Breast epithelium (tissue), 4 donors: ENCODE measurements around the gene ALB. TPM values are rescaled to one million over a fixed set of nuclear protein-coding genes. Genes with fewer than 3 reads are reported as not detected.

Experiments used
- DNase-seq, 2 donors: peaks; one replicate each; pipeline ENCODE4 v3.0.0-alpha.2; 2019; ENCODE audit warnings: low spot score in 2 of 2
- H3K27ac ChIP-seq, 2 donors: fragments of 200-600 bp; sonication (generic) in 1 of 2; one replicate each; pipeline ENCODE4 v1.5.1; 2016 to 2019; ENCODE audit warnings: mild to moderate bottlenecking in 1 of 2
- H3K27me3 ChIP-seq, 2 donors: fragments of 200-600 bp; sonication (generic) in 1 of 2; one replicate each; pipeline versions ENCODE4 v1.5.1 to v1.6.0; 2017 to 2019; ENCODE audit warnings: control low read depth in 1 of 2, mild to moderate bottlenecking in 1 of 2
- H3K36me3 ChIP-seq: fragments of 200-600 bp; one replicate; pipeline ENCODE4 v1.5.1; 2019
- H3K4me1 ChIP-seq, 2 donors: fragments of 200-600 bp; sonication (generic); one replicate each; pipeline ENCODE4 v1.5.1; 2016 to 2019; ENCODE audit warnings: control low read depth in 1 of 2
- H3K4me3 ChIP-seq, 3 donors: fragments of 200-600 bp; sonication (generic); 1 replicate in 2 of 3; 2 replicates in 1 of 3; pipeline ENCODE4 v1.5.1; 2016 to 2019; ENCODE audit warnings: mild to moderate bottlenecking in 3 of 3, moderate library complexity in 2 of 3
- H3K9me3 ChIP-seq, 2 donors: fragments of 200-600 bp; sonication (generic) in 1 of 2; one replicate each; pipeline ENCODE4 v1.5.1; 2016 to 2019; ENCODE audit warnings: control low read depth in 1 of 2
- CTCF ChIP-seq, 3 donors: fragments of 450-650 bp; IDR thresholded peaks; one replicate each; pipeline ENCODE4 v1.5.1; 2016 to 2017; ENCODE audit warnings: antibody characterized with exemption in 3 of 3, mild to moderate bottlenecking in 3 of 3, moderate library complexity in 3 of 3
- POLR2A ChIP-seq: fragments of 450-650 bp; IDR thresholded peaks from one replicate; pipeline ENCODE4 v1.6.1; 2016; ENCODE audit warnings: antibody characterized with exemption, mild to moderate bottlenecking, moderate library complexity
- POLR2AphosphoS5 ChIP-seq, 3 donors: sonication (generic); formaldehyde crosslinking; IDR thresholded peaks; one replicate each; pipeline ENCODE4 v1.6.1; 2017; ENCODE audit warnings: antibody characterized with exemption in 3 of 3
- intact Hi-C: fragments of 100-400 bp; cut with DNase I; formaldehyde crosslinking; loops from one replicate; pipeline ENCODE4 v1.15.1; 2023; ENCODE audit warnings: low total_unique reads
- total RNA-seq, 3 donors: library from RNA; depleted of rRNA; stranded (reverse); fragments of >200 nt; gene quantifications; one replicate each; pipeline ENCODE4 v1.1.0, GENCODE V29; 2016

ALB gene
- total RNA-seq, 3 donors from 2014 or later, result 0.66 to 9.1 TPM; not detected in 1

DNA sequence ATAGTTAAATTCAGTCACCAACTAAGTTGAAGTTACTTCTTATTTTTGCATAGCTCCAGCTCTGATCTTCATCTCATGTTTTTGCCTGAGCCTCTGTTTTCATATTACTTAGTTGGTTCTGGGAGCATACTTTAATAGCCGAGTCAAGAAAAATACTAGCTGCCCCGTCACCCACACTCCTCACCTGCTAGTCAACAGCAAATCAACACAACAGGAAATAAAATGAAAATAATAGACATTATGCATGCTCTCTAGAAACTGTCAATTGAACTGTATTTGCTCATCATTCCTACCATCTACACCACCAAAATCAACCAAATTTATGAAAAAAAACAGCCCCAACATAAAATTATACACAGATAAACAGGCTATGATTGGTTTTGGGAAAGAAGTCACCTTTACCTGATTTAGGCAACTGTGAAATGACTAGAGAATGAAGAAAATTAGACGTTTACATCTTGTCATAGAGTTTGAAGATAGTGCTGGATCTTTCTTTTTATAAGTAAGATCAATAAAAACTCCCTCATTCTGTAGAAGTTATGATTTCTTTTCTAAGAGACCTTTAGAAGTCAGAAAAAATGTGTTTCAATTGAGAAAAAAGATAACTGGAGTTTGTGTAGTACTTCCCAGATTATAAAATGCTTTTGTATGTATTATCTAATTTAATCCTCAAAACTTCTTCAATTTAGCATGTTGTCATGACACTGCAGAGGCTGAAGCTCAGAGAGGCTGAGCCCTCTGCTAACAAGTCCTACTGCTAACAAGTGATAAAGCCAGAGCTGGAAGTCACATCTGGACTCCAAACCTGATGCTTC, 7.0 kb downstream of the ALB start:
- no peaks in the 10 kb centered on the region for H3K4me1 ChIP-seq
- no peak for DNase-seq
- no peaks in the 10 kb centered on the region for H3K36me3 ChIP-seq
- H3K4me3 ChIP-seq, result no peak overlapping the region
- no peaks in the 10 kb centered on the region for H3K9me3 ChIP-seq
- no peak for TF ChIP-seq CTCF (IDR thresholded peaks at IDR 0.05)
- no peak for TF ChIP-seq POLR2AphosphoS5 (IDR thresholded peaks at IDR 0.05)
- no peak for TF ChIP-seq POLR2A
- no peaks in the 10 kb centered on the region for H3K27me3 ChIP-seq
- intact Hi-C loops, result no loop called here
- no peak overlapping the region for H3K27ac ChIP-seq

- Histone ChIP-seq H3K4me1 (no peaks in the 10 kb centered on the region), H3K36me3 (no peaks in the 10 kb centered on the region), H3K27me3 (no peaks in the 10 kb centered on the region), H3K27ac (no peak overlapping the region), H3K4me3 (no peak overlapping the region), H3K9me3 (no peaks in the 10 kb centered on the region)
- no peak for DNase-seq
- TF ChIP-seq POLR2AphosphoS5 (IDR thresholded peaks at IDR 0.05) (no peak), CTCF (IDR thresholded peaks at IDR 0.05) (no peak), POLR2A (no peak)
- intact Hi-C loops, result no loop called here
Measured at GRCh38 chr4:73411731-73412414, 7.8 kb downstream of the ALB start.

DNA sequence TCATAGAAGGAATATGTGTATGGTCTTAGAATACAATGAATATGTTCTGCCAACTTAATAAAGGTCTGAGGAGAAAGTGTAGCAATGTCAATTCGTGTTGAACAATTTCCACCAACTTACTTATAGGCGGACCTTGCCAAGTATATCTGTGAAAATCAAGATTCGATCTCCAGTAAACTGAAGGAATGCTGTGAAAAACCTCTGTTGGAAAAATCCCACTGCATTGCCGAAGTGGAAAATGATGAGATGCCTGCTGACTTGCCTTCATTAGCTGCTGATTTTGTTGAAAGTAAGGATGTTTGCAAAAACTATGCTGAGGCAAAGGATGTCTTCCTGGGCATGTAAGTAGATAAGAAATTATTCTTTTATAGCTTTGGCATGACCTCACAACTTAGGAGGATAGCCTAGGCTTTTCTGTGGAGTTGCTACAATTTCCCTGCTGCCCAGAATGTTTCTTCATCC, 9.2 kb downstream of the ALB start:
- no peaks in the 10 kb centered on the region for H3K27me3 ChIP-seq
- H3K9me3 ChIP-seq, result no peaks in the 10 kb centered on the region
- TF ChIP-seq POLR2A, result no peak
- TF ChIP-seq POLR2AphosphoS5 (IDR thresholded peaks at IDR 0.05), result no peak
- TF ChIP-seq CTCF (IDR thresholded peaks at IDR 0.05), result no peak
- H3K4me1 ChIP-seq, result no peaks in the 10 kb centered on the region
- H3K36me3 ChIP-seq, result no peaks in the 10 kb centered on the region
- H3K4me3 ChIP-seq, result no peak overlapping the region
- DNase-seq, result no peak
- intact Hi-C loops, result no loop called here
- H3K27ac ChIP-seq, result no peak overlapping the region

DNA sequence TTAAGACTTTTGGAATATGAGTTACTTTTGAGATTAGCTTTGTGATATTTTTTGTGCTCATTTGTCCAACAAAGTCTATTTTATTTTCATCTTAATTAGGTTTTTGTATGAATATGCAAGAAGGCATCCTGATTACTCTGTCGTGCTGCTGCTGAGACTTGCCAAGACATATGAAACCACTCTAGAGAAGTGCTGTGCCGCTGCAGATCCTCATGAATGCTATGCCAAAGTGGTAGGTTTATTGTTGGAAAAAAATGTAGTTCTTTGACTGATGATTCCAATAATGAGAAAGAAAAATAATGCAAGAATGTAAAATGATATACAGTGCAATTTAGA, 10.8 kb downstream of the ALB start:
- no peaks in the 10 kb centered on the region for H3K4me1 ChIP-seq
- intact Hi-C loops, result no loop called here
- no peaks in the 10 kb centered on the region for H3K27me3 ChIP-seq

More for the DNA sequence above, 10.8 kb downstream of the ALB start:
- no peak for TF ChIP-seq CTCF (IDR thresholded peaks at IDR 0.05)
- no peak for TF ChIP-seq POLR2A
- no peak for TF ChIP-seq POLR2AphosphoS5 (IDR thresholded peaks at IDR 0.05)
- Histone ChIP-seq H3K36me3 (no peaks in the 10 kb centered on the region), H3K27ac (no peak overlapping the region), H3K4me3 (no peak overlapping the region), H3K9me3 (no peaks in the 10 kb centered on the region)
- no peak for DNase-seq
